HepG2 (cell line): Measurements from ENCODE around the gene LCP2. TPM values are rescaled to one million over a fixed set of nuclear protein-coding genes. Genes with fewer than 3 reads are reported as not detected.

ENCODE experiments used
- ATAC-seq: fragments of 200-7000 bp; cut with Tn5 transposase; 3 replicates; pipeline ENCODE4 v1.9.1; 2020; ENCODE audit warnings: mild to moderate bottlenecking, moderate library complexity
- BruUV-seq: library from RNA; stranded (reverse); fragments of 400-500 nt; replicated peaks from 2 replicates; lab custom pipeline; 2021; lab: Mats Ljungman, UMichigan
- CTCF ChIA-PET: fragments of 300-600 bp; formaldehyde crosslinking; extraction: SDS; loops from one replicate; lab custom pipeline; 2021; ENCODE audit warnings: low total read pairs, inconsistent platforms, low intra/inter-chr PET ratio; lab: Yijun Ruan, JAX
- POLR2A ChIA-PET: fragments of 350-600 bp; sonication (Branson Sonifier 250); formaldehyde crosslinking; loops from one replicate; lab custom pipeline; 2020; ENCODE audit warnings: antibody characterized with exemption, inconsistent platforms; lab: Yijun Ruan, JAX
- DNase-seq: peaks from one replicate; pipeline ENCODE4 v3.0.0-alpha.2; 2015; ENCODE audit warnings: low spot score
- FAIRE-seq: peaks from 3 replicates; lab custom pipeline; 2011; peaks lifted over from hg19 to GRCh38; lab: Jason Lieb, UNC
- H2AFZ ChIP-seq: one replicate; pipeline ENCODE4 v1.6.1; 2011; ENCODE audit warnings: low read length, inconsistent platforms
- H3K27ac ChIP-seq: fragments of 300-600 bp; 3 replicates; pipeline ENCODE4 v1.8.0; 2011; ENCODE audit warnings: mixed run types, mild to moderate bottlenecking, mixed read lengths, low read length, inconsistent platforms; ENCODE audit not compliant: insufficient read depth; ENCODE audit errors: extremely low read length
- H3K27me3 ChIP-seq, 2 experiments: fragments of 200-600 bp in 1 of 2; 2 replicates in 1 of 2; 3 replicates in 1 of 2; pipeline versions ENCODE4 v1.6.0 to v1.8.0; 2011; ENCODE audit warnings: low read length in 2 of 2, mild to moderate bottlenecking in 2 of 2, moderate library complexity in 2 of 2, inconsistent platforms in 1 of 2; ENCODE audit not compliant: insufficient read depth in 2 of 2, control insufficient read depth in 1 of 2
- H3K36me3 ChIP-seq, 2 experiments: fragments of 200-600 bp in 1 of 2; replicated peaks in 1 of 2; 2 replicates in 1 of 2; 3 replicates in 1 of 2; pipeline versions ENCODE4 v1.5.1 to v1.8.0; 2011; ENCODE audit warnings: low read length in 2 of 2, inconsistent platforms in 1 of 2; ENCODE audit not compliant: insufficient read depth in 2 of 2, control insufficient read depth in 1 of 2
- H3K4me1 ChIP-seq: 2 replicates; pipeline ENCODE4 v1.5.1; 2012; ENCODE audit warnings: low read length, inconsistent platforms; ENCODE audit not compliant: insufficient read depth
- H3K4me2 ChIP-seq: 2 replicates; pipeline ENCODE4 v1.6.0; 2011; ENCODE audit warnings: low read depth, low read length, inconsistent platforms
- H3K4me3 ChIP-seq, 3 experiments: fragments of 200-600 bp in 1 of 3; sonication (generic), shearing (Covaris generic) in 1 of 3; replicated peaks in 1 of 3; 2 replicates each; pipeline ENCODE4 v1.5.1; 2011 to 2016; ENCODE audit warnings: low read length in 3 of 3, inconsistent platforms in 2 of 3, low read depth in 2 of 3, mild to moderate bottlenecking in 2 of 3, control low read depth in 1 of 3, mixed read lengths in 1 of 3; ENCODE audit not compliant: insufficient read depth in 1 of 3
- H3K79me2 ChIP-seq: one replicate; pipeline ENCODE4 v1.6.1; 2011; ENCODE audit warnings: low read length, inconsistent platforms; ENCODE audit not compliant: insufficient read depth
- H3K9ac ChIP-seq: 2 replicates; pipeline ENCODE4 v1.6.0; 2011; ENCODE audit warnings: mild to moderate bottlenecking, low read depth, low read length, inconsistent platforms; ENCODE audit not compliant: insufficient read depth
- H3K9me3 ChIP-seq: 2 replicates; pipeline ENCODE4 v1.5.1; 2012; ENCODE audit warnings: mild to moderate bottlenecking, low read length
- H4K20me1 ChIP-seq: 2 replicates; pipeline ENCODE4 v1.6.0; 2011; ENCODE audit warnings: inconsistent platforms, mild to moderate bottlenecking, low read length, moderate library complexity; ENCODE audit not compliant: insufficient read depth
- CENPT ChIP-seq: sonication (generic); formaldehyde crosslinking; IDR thresholded peaks from 2 replicates; pipeline ENCODE4 v1.8.0; 2022; ENCODE audit warnings: low read depth, mild to moderate bottlenecking, moderate library complexity, missing genetic modification reagents
- U2AF1 ChIP-seq: fragments of 200-400 bp; formaldehyde crosslinking; optimal IDR thresholded peaks from 2 replicates; pipeline ENCODE3; 2017; ENCODE audit warnings: mild to moderate bottlenecking, low read depth, low read length
- ZFX ChIP-seq: sonication (generic); formaldehyde crosslinking; IDR thresholded peaks from 2 replicates; pipeline ENCODE4 v1.4.0; 2020; ENCODE audit warnings: mild to moderate bottlenecking, low read depth, missing genetic modification reagents, moderate library complexity
- ZNF451 ChIP-seq: sonication (generic); formaldehyde crosslinking; IDR thresholded peaks from 2 replicates; pipeline ENCODE4 v1.5.0; 2020; ENCODE audit warnings: mild to moderate bottlenecking, missing genetic modification reagents
- ZNF550 ChIP-seq: sonication (generic); formaldehyde crosslinking; IDR thresholded peaks from 2 replicates; pipeline ENCODE4 v1.4.0; 2020; ENCODE audit warnings: mild to moderate bottlenecking, missing genetic modification reagents, borderline replicate concordance
- ZNF878 ChIP-seq: sonication (generic); formaldehyde crosslinking; IDR thresholded peaks from 2 replicates; pipeline ENCODE4 v1.8.1; 2023; ENCODE audit warnings: mild to moderate bottlenecking, missing genetic modification reagents, moderate library complexity
- WGBS: methylation state at CpG from one replicate; pipeline ENCODE4 v1.1.6; 2017; ENCODE audit warnings: low lambda C conversion rate; 5-methylcytosine and 5-hydroxymethylcytosine counted together
- in situ Hi-C: cut with HindIII; loops from 2 replicates; pipeline ENCODE4 v1.10.0; 2017; ENCODE audit warnings: low pct_unique_long_range_greater_than_20kb; ENCODE audit not compliant: extremely low pct_ligation_motif_present
- intact Hi-C: fragments of 100-400 bp; cut with micrococcal nuclease; formaldehyde crosslinking; loops from one replicate; pipeline ENCODE4 v1.10.0; 2022; ENCODE audit not compliant: unreplicated experiment
- polyA plus RNA-seq, 8 experiments: library from polyadenylated mRNA; depleted of rRNA in 3 of 8; stranded (reverse) in 7 of 8; unstranded in 1 of 8; fragments of >200 nt; fragmentation: Illumina TruSeq in 4 of 8; extraction: Trizol in 4 of 8; gene quantifications; 2 replicates each; pipeline versions ENCODE4 v1.2.1 to v1.2.3, GENCODE V29; 2011 to 2016; ENCODE audit warnings: low read depth in 4 of 8, missing spikeins in 1 of 8, mixed read lengths in 1 of 8; ENCODE audit not compliant: insufficient read depth in 1 of 8
- total RNA-seq, 5 experiments: library from RNA; depleted of rRNA; stranded (reverse); fragments of >200 nt; fragmentation: Illumina TruSeq; extraction: Trizol; gene quantifications; 2 replicates each; pipeline ENCODE4 v1.2.3, GENCODE V29; 2016; ENCODE audit warnings: low read depth in 1 of 5
- TF ChIP-seq, protein P1 (sequence below): sonication (generic); IDR thresholded peaks from 2 replicates; pipeline ENCODE4 v1.6.1; 2016; ENCODE audit warnings: low read depth, borderline replicate concordance
- TF ChIP-seq, protein P2 (sequence below): sonication (generic); formaldehyde crosslinking; IDR thresholded peaks from 2 replicates; pipeline ENCODE4 v1.8.0; 2022; ENCODE audit warnings: mild to moderate bottlenecking, missing genetic modification reagents, borderline replicate concordance

The LCP2 gene
- total and polyA plus RNA-seq, 2 of the 13 experiments (the other 11 are each of a cell fraction or from before 2014, with no cell fraction given) = not detected

GRCh38 chr5:170329524-170329923 lies 31.9 kb upstream of the LCP2 start (continued):
- TF ChIP-seq, protein P1, sequence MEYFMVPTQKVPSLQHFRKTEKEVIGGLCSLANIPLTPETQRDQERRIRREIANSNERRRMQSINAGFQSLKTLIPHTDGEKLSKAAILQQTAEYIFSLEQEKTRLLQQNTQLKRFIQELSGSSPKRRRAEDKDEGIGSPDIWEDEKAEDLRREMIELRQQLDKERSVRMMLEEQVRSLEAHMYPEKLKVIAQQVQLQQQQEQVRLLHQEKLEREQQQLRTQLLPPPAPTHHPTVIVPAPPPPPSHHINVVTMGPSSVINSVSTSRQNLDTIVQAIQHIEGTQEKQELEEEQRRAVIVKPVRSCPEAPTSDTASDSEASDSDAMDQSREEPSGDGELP = no peak
- TF ChIP-seq ZFX (CRISPR knock-in tag) (no peak), ZNF878 (CRISPR knock-in tag) (no peak)

DNA sequence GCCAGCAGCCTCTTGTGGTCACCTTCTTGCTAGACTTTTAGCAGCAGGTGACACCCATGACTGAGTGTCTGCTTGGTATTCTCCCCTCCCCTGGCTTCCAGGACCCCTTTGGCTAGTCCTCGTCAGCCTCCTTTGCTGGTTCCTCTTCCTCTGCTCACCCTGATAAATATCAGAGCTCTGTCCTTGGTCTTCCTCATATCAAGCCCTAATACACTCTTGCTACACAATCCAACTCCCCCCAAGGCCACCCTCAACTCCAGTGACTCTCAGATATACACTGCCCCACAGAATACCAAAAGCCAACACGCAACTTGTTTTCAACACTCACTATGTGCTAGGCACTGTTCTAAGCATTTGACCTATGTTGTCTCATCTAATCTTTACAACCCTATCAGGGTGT lies 30.3 kb upstream of the LCP2 start:
- ChIA-PET POLR2A (no interaction called here), CTCF (no interaction called here)
- no TSS peak for BruUV-seq
- H3K9ac ChIP-seq = no peak overlapping the region
- in situ Hi-C loops = no loop called here
- no peak overlapping the region for H3K4me3 ChIP-seq
- no peaks in the 10 kb centered on the region for H3K36me3 ChIP-seq
- no peak overlapping the region for H3K4me2 ChIP-seq
- no peak for TF ChIP-seq ZNF550 (CRISPR knock-in tag)
- no peak for TF ChIP-seq ZNF451 (CRISPR knock-in tag)
- TF ChIP-seq U2AF1 = no peak
- TF ChIP-seq, protein P2, sequence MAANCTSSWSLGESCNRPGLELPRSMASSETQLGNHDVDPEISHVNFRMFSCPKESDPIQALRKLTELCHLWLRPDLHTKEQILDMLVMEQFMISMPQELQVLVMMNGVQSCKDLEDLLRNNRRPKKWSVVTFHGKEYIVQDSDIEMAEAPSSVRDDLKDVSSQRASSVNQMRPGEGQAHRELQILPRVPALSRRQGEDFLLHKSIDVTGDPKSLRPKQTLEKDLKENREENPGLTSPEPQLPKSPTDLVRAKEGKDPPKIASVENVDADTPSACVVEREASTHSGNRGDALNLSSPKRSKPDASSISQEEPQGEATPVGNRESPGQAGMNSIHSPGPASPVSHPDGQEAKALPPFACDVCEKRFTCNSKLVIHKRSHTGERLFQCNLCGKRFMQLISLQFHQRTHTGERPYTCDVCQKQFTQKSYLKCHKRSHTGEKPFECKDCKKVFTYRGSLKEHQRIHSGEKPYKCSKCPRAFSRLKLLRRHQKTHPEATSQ (CRISPR knock-in tag) = no peak
- no peak for TF ChIP-seq CENPT (CRISPR knock-in tag)
- FAIRE-seq (no peak), ATAC-seq (no peak), DNase-seq (no peak)
- H3K27me3 ChIP-seq = no peaks in the 10 kb centered on the region
- no peaks in the 10 kb centered on the region for H3K9me3 ChIP-seq
- H2AFZ ChIP-seq = no peak overlapping the region
- no peak overlapping the region for H3K27ac ChIP-seq
- intact Hi-C loops = no loop called here
- no peaks in the 10 kb centered on the region for H3K79me2 ChIP-seq
- 0% methylated on average over 2 of the region's 2 CpGs for WGBS
- H3K4me1 ChIP-seq = no peaks in the 10 kb centered on the region
- no peaks in the 10 kb centered on the region for H4K20me1 ChIP-seq
